C4-2B (cell line): ENCODE results near the gene IER5.
"Not testable (repeated sequence)": the region's sequence is repeated elsewhere in the genome, so short reads cannot be mapped to it uniquely, and the experiment has no call there.

ENCODE experiments used
- CTCF ChIP-seq: fragments of 450-650 bp; conservative IDR thresholded peaks from 2 replicates; pipeline ENCODE4 v1.5.1; 2017; ENCODE audit warnings: mild to moderate bottlenecking
- ZFX ChIP-seq: fragments of 450-650 bp; IDR thresholded peaks from 2 replicates; pipeline ENCODE4 v1.6.1; 2017

GRCh38 chr1:181060947-181061346 lies 27.6 kb upstream of the IER5 start:
- not testable (repeated sequence) for TF ChIP-seq CTCF, ZFX
